GM12878 (cell line): ENCODE measurements around the gene ZC3H6. TPM values are rescaled to one million over a fixed set of nuclear protein-coding genes. Genes with fewer than 3 reads are reported as not detected.

Experiments used
- CREM ChIP-seq: IDR thresholded peaks from 2 replicates; pipeline ENCODE4 v1.6.1; 2014; ENCODE audit warnings: antibody characterized with exemption, low read depth
- EED ChIP-seq: sonication (generic); IDR thresholded peaks from 2 replicates; pipeline ENCODE4 v1.6.1; 2016; ENCODE audit warnings: antibody characterized with exemption, low read depth
- HDAC2 ChIP-seq: fragments of 200-600 bp; sonication (generic); IDR thresholded peaks from 2 replicates; pipeline ENCODE4 v1.6.1; 2017
- JUNB ChIP-seq: IDR thresholded peaks from 2 replicates; pipeline ENCODE4 v1.6.1; 2016; ENCODE audit warnings: antibody characterized with exemption, mild to moderate bottlenecking
- MEF2B ChIP-seq: fragments of 450-650 bp; IDR thresholded peaks from 2 replicates; pipeline ENCODE4 v1.6.1; 2018; ENCODE audit warnings: mild to moderate bottlenecking, moderate library complexity; ENCODE audit not compliant: partially characterized antibody, poor library complexity, severe bottlenecking
- MTA3 ChIP-seq: IDR thresholded peaks from 2 replicates; pipeline ENCODE4 v1.6.1; 2012; ENCODE audit warnings: low read length, inconsistent platforms, borderline replicate concordance
- MXI1 ChIP-seq: fragments of 150-350 bp; IDR thresholded peaks from 2 replicates; pipeline ENCODE4 v1.6.1; 2011; ENCODE audit warnings: low read depth, mild to moderate bottlenecking, inconsistent platforms, low read length, improper control_type of control experiment
- STAT3 ChIP-seq: IDR thresholded peaks from 2 replicates; pipeline ENCODE4 v1.6.1; 2011; ENCODE audit warnings: low read depth, low read length, improper control_type of control experiment
- ZBTB4 ChIP-seq: fragments of 450-650 bp; formaldehyde crosslinking; IDR thresholded peaks from 2 replicates; pipeline ENCODE4 v1.4.0; 2022; ENCODE audit warnings: mild to moderate bottlenecking, moderate library complexity
- ZSCAN29 ChIP-seq: fragments of 450-650 bp; IDR thresholded peaks from 2 replicates; pipeline ENCODE4 v1.6.1; 2017; ENCODE audit warnings: mild to moderate bottlenecking, moderate library complexity
- ZZZ3 ChIP-seq: IDR thresholded peaks from 2 replicates; pipeline ENCODE4 v1.6.1; 2011; ENCODE audit warnings: low read depth; ENCODE audit not compliant: control insufficient read depth, insufficient read length
- polyA plus RNA-seq, 11 experiments: library from polyadenylated mRNA; depleted of rRNA in 4 of 11; unstranded in 6 of 11; stranded (reverse) in 5 of 11; fragments of >200 nt; fragmentation: Nextera tagmentation in 4 of 11; fragmentation: Illumina TruSeq in 1 of 11; extraction: Ambion mirVana in 4 of 11; extraction: Trizol in 1 of 11; gene quantifications; 1 replicate in 1 of 11; 2 replicates in 10 of 11; pipeline versions ENCODE4 v1.2.1 to v1.2.3, GENCODE V29; 2011 to 2016; ENCODE audit warnings: inconsistent platforms in 2 of 11, missing spikeins in 2 of 11, low read depth in 1 of 11
- total RNA-seq, 4 experiments: library from RNA; depleted of rRNA in 3 of 4; stranded (reverse); fragments of >200 nt in 3 of 4; fragmentation: Illumina TruSeq in 1 of 4; extraction: Trizol in 1 of 4; gene quantifications; 2 replicates each; pipeline versions ENCODE4 v1.2.1 to v1.2.3, GENCODE V29; 2013 to 2021
- TF ChIP-seq, protein P1 (sequence below): fragments of 450-650 bp; formaldehyde crosslinking; IDR thresholded peaks from 2 replicates; pipeline ENCODE4 v1.5.0; 2022; ENCODE audit warnings: mild to moderate bottlenecking, missing genetic modification characterization
- TF ChIP-seq, protein P2 (sequence below): fragments of 450-650 bp; IDR thresholded peaks from 2 replicates; pipeline ENCODE4 v1.6.1; 2017; ENCODE audit warnings: mild to moderate bottlenecking, moderate library complexity
- TF ChIP-seq, protein P3 (sequence below): IDR thresholded peaks from 2 replicates; pipeline ENCODE4 v1.6.1; 2012; ENCODE audit warnings: low read length, inconsistent platforms

ZC3H6 gene
- total and polyA plus RNA-seq, 10 of the 15 experiments (the other 5 are each of a cell fraction or from before 2014, with no cell fraction given): 0.53 to 4.7 (median 1.9) TPM

DNA sequence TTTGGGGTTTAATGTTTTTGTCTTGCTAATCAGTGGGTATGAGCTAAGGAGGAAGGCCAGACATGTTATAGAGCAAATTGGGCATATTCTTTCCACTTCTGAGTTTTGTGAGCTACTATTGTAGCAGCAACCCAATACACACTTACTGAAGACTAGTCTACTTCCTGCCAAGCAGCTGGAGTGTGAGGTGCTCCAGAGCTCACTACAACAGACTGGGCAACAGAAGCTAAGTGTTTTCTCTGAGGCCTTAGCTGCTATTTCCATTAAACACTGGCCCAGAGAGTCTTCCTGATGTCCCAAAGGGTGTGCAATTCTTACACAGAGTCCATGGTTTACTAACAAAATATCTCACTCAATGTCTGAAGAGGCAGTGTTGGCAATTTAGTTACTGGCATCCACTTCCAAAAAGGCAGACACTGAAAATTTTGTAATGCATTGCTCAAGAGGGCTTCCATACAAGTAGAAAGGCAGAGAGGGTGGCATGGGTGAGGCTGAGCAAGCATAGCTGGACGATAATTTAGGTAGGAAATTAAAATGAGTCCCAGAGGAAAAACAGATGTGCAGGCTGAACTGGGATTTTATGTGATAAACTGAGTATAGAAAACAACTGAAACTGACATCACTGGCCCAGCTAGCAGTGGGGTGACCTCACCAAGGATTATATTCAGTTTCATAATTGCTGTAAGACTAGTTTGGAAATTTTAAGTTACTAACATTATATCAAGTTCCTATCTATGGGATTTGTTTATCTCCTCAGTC lies 68.6 kb downstream of the ZC3H6 start (continued):
- TF ChIP-seq, protein P1, sequence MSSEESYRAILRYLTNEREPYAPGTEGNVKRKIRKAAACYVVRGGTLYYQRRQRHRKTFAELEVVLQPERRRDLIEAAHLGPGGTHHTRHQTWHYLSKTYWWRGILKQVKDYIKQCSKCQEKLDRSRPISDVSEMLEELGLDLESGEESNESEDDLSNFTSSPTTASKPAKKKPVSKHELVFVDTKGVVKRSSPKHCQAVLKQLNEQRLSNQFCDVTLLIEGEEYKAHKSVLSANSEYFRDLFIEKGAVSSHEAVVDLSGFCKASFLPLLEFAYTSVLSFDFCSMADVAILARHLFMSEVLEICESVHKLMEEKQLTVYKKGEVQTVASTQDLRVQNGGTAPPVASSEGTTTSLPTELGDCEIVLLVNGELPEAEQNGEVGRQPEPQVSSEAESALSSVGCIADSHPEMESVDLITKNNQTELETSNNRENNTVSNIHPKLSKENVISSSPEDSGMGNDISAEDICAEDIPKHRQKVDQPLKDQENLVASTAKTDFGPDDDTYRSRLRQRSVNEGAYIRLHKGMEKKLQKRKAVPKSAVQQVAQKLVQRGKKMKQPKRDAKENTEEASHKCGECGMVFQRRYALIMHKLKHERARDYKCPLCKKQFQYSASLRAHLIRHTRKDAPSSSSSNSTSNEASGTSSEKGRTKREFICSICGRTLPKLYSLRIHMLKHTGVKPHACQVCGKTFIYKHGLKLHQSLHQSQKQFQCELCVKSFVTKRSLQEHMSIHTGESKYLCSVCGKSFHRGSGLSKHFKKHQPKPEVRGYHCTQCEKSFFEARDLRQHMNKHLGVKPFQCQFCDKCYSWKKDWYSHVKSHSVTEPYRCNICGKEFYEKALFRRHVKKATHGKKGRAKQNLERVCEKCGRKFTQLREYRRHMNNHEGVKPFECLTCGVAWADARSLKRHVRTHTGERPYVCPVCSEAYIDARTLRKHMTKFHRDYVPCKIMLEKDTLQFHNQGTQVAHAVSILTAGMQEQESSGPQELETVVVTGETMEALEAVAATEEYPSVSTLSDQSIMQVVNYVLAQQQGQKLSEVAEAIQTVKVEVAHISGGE: no peak
- TF ChIP-seq MXI1 (no peak), ZSCAN29 (no peak), MEF2B (no peak), CREM (0 out of 2 replicates have a peak, but pooled peaks have one; percentile 29), JUNB (peak; percentile 56), ZZZ3 (no peak), MTA3 (0 out of 2 replicates have a peak, but pooled peaks have one; percentile 31), STAT3 (no peak), EED (peak; percentile 59), ZBTB4 (no peak), HDAC2 (no peak)
- TF ChIP-seq, protein P2, sequence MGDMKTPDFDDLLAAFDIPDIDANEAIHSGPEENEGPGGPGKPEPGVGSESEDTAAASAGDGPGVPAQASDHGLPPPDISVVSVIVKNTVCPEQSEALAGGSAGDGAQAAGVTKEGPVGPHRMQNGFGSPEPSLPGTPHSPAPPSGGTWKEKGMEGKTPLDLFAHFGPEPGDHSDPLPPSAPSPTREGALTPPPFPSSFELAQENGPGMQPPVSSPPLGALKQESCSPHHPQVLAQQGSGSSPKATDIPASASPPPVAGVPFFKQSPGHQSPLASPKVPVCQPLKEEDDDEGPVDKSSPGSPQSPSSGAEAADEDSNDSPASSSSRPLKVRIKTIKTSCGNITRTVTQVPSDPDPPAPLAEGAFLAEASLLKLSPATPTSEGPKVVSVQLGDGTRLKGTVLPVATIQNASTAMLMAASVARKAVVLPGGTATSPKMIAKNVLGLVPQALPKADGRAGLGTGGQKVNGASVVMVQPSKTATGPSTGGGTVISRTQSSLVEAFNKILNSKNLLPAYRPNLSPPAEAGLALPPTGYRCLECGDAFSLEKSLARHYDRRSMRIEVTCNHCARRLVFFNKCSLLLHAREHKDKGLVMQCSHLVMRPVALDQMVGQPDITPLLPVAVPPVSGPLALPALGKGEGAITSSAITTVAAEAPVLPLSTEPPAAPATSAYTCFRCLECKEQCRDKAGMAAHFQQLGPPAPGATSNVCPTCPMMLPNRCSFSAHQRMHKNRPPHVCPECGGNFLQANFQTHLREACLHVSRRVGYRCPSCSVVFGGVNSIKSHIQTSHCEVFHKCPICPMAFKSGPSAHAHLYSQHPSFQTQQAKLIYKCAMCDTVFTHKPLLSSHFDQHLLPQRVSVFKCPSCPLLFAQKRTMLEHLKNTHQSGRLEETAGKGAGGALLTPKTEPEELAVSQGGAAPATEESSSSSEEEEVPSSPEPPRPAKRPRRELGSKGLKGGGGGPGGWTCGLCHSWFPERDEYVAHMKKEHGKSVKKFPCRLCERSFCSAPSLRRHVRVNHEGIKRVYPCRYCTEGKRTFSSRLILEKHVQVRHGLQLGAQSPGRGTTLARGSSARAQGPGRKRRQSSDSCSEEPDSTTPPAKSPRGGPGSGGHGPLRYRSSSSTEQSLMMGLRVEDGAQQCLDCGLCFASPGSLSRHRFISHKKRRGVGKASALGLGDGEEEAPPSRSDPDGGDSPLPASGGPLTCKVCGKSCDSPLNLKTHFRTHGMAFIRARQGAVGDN: no peak
- TF ChIP-seq, protein P3, sequence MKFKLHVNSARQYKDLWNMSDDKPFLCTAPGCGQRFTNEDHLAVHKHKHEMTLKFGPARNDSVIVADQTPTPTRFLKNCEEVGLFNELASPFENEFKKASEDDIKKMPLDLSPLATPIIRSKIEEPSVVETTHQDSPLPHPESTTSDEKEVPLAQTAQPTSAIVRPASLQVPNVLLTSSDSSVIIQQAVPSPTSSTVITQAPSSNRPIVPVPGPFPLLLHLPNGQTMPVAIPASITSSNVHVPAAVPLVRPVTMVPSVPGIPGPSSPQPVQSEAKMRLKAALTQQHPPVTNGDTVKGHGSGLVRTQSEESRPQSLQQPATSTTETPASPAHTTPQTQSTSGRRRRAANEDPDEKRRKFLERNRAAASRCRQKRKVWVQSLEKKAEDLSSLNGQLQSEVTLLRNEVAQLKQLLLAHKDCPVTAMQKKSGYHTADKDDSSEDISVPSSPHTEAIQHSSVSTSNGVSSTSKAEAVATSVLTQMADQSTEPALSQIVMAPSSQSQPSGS: 0 out of 2 replicates have a peak, but pooled peaks have one; percentile 34
